ENCODE measurements around the gene JDP2. TPM values are rescaled to one million over a fixed set of nuclear protein-coding genes. Genes with fewer than 3 reads are reported as not detected.

JDP2 gene
- total RNA-seq, 1 donor from 2014 or later = 43.2 TPM

DNA sequence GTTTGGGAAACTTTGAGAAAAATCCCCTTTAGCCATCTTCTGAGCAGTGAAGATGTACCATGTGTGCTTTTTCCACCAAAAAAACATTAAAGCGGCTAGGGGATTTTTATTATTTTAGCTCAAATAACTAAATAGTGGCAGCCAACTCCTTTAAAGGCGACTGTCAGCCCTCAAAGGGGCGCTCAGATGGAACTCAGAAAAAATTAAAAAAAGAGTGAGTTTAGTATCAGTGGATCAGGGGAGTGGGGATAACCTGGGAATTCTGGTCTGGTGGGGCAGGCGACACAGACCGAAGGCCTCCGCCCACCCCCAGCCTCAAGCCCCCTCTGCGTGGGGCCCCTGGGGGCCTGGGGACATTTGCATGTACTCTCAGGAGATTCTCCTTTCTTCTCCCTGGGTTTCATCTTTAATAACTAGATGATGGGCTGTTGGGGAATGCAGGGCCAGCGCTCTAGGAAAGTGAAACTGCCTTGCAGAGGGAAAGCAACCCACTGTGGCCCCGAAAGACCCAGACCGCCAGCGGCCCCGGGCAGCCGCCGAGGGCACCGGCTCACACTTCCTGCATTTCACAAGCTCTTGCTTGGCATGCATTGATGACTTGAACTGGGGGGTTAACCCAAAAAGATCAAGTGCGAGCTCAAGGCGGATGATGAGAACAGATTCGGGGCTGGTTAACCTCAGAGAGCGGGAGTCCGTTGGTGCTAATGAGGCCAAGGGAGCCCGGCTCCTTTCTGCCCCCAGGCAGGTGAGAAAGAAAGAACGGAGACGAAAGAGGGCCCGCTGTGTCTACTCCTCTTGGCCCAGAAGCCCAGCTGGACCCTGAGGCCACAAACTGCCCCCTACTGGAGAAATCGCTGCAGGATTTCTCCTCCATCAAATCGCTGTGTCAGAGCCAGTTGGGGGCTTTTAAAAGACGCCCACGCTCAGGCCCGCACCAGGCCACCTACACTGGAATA is 87.1 kb downstream of the JDP2 start:
- no peak for DNase-seq (ENCODE audit: low spot score)

DNA sequence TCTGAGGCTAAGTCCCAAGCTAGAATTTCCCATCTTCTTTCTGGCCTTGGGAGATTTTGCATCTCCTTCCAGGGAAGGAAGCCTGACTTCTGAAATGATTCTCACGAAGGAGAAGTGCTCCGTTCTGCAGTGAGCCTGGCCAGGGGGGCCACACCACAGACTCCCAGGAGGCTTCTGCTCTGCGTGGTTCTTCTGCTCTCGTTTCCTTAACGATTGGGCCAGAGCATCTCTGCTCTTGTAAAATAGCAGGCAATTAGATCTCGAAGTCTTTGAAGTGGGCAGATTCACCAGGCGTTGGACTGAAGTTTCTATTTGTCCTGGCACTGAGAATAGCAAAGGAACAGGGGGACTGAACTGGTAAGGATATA is 87.8 kb downstream of the JDP2 start:
- no peak for DNase-seq (ENCODE audit: low spot score)

DNA sequence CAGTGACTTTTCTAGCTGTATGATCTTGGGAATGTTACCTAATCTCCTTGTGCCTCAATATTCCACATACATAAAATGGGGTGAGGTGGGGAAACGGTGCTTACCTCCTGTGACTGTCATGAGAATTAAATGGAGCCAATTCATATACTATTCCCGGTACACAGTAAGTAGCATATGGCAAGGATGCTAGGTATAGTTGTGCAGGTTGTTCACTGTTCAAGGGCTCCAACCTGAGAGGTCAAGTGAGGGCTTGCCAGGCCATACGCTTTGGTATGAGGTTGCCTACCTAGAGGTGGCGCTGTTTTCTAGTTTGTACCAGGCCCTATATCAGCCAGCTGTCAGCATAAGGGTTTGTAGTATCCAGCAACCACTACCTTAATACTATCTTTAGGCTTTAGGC is 90.8 kb downstream of the JDP2 start:
- no peak for DNase-seq (ENCODE audit: low spot score)

DNA sequence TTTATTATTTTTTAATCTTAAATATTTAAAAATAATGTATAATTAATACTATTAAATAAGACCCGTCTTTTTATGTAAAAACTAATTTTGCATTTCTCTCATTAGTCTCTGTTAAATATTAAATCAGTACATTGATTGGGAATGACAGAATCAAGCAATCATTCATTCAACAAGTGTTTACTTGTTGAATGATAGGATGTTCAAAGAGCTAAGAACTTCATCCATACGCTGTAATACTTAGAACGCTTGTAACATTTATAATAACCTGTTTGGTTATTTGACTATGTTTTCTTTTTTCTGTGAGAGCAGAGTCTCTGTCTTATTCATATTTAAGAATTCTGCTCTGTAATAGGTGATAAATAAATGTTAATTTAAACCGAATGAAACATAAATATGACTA is 91.6 kb downstream of the JDP2 start:
- no peak for DNase-seq (ENCODE audit: low spot score)

DNA sequence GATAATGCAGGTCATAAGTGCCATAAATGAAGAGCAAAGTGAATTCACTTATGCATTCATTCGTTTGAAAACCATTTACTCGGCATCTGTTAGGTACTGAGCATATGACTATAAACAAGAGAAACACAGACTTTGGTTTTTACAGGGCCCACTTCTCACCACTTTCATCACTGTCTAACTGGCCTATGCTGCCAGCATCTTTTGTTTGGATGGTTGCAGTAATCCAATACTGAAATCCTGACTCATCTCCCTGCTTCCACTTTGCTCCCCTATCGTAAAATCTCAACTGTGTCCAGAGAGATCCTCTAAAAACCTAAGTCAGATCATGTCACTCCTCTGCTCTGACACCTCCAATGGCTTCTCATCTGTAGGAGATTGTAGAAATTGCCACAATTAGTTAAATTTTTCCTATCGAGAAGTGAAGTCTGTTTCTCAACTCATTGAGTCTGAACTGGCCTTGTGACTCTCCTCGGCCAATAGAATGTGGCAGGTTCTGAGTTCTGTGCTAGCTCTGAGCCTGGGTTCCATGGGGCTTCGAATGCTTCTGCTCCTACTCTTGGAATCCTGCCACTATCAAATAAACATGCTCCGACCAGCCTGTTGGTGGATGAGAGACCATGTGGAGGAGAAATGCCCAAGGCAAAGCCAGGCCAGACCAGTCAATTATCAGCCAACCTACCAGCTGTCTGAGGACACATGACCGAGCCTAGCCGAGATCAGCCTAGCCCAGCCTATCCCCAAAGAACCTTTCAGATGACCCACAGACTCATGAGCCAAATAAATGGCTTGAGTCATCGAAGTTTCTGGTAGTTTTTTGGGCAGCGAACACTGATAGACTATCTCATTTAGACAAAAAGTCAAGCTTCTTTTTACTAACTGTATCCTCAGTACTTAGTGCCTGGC is 92.3 kb downstream of the JDP2 start:
- DNase-seq (ENCODE audit: low spot score) = no peak

DNA sequence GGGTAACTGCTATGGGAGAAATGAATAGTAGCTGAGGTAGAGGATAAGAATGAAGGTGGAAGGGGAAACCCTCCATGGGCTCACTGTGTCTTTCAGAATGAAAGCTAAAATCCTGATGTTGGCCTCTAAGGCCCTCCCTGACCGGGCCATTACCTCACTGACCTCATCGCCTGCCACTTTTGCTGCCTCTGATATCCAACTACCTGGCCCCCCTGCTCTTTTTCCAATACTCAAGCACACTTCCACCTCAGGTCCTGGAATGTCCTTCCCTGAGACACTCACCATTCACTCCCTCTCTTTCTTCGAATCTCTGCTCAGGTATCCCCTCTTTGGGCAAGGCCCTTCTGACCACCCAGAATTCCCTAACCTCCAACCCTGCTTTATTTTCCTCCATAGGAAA is 93.0 kb downstream of the JDP2 start:
- DNase-seq (ENCODE audit: low spot score) = no peak

DNA sequence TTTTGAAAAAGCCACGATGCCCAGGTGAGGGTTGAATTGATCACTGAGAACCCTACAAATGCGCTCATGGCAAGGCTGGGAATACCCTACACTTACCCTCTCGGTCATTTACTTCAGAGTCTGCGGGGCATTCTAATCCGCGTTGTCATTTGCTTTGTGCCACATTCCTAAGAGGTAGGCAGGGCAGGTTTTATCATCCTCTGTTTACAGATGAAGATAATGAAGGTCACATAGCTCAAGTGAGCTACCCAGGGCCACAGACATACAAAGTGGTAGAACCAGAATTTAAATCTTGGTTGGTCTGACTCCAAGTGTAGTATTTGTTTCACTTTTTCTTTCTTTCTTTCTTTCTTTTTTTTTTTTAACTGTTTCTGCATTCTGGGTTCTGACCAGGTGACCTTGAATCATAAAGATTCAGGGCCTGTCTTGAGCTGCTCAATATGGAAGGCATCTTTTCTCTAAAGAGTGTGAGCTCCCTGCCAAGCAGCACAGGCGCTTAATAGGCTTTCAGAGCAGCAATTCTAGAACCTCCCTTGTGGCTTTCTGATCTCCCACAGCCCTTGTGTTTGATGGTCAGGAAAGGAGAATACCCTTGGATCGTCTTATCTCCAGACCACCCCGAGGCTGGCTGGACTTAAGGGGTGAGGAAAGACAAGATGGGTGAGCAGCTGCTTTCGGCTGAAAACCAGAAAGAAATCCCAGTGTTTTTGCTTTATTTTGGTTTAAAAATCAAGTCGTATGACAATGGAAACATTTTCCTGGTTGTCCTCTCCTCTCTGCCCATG is 93.8 kb downstream of the JDP2 start:
- no peak for DNase-seq (ENCODE audit: low spot score)

DNA sequence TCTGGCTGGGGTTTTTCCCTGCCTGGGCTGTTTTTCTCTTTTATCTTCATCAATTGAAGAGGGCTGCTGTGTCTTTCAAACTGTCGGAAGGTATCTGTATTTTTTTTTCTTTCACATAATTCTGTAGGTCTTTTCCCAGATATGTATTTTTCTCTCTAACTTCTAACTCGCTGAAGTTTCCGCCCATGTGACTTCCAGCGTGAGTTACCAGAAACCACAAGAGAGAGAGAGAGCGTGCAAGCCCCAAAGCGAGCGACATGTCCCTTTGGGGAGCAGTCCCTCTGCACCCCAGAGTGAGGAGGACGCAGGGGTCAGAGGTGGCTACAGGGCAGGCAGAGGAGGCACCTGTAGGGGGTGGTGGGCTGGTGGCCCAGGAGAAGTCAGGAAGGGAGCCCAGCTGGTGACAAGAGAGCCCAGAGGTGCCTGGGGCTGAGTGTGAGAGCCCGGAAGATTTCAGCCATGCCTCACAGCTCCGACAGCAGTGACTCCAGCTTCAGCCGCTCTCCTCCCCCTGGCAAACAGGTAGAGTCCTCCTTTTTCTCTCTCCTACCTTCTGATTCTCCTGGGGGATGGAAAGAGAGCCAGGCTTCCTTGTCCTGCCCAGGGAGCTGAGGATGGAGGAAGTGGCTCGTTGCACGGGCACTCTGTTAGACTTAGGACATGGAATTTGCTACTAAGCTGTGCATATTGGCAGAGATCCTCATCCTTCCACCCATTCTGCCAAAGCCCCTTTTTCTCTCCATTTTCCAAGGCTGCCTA is 94.6 kb downstream of the JDP2 start, which contains the start of gene BATF:
BATF (plus strand) TSS at position 246 of the 759 bp plus-strand sequence; CDS start at position 460, 214 bp downstream.
- peak; percentile 70 for DNase-seq (ENCODE audit: low spot score)

DNA sequence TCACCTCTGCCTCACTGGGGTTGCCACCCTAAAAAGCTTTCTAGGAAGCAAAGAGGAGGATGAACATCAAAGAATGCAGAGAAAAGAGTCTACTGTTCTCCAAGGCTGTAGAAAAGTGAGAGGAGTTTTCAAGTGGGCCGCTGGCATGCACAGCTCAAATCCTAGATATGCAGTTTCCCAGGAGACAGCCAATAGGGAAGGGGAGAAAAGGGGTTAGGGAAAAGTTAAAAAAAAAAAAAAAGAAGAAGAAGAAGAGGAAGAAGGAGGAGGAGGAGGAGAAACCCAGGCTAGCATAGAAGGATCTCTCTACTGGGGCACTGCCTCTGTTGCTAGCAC is 95.1 kb downstream of the JDP2 start:
- DNase-seq (ENCODE audit: low spot score) = no peak

Other genes starting within 250 kb of the JDP2 start
- gene FOS, start 149.2 kb upstream of the JDP2 start, total RNA-seq = 158 TPM
- 19.4 TPM for gene BATF, start 94.4 kb downstream of the JDP2 start, total RNA-seq
- gene FLVCR2, start 150.6 kb downstream of the JDP2 start, total RNA-seq = 6.9 TPM
- 27.4 TPM for gene ERG28, start 232.9 kb downstream of the JDP2 start, total RNA-seq
- 54.0 TPM for gene TTLL5, start 233.2 kb downstream of the JDP2 start, total RNA-seq